ENCODE results near the gene CENPE.

Gene CENPE

DNA sequence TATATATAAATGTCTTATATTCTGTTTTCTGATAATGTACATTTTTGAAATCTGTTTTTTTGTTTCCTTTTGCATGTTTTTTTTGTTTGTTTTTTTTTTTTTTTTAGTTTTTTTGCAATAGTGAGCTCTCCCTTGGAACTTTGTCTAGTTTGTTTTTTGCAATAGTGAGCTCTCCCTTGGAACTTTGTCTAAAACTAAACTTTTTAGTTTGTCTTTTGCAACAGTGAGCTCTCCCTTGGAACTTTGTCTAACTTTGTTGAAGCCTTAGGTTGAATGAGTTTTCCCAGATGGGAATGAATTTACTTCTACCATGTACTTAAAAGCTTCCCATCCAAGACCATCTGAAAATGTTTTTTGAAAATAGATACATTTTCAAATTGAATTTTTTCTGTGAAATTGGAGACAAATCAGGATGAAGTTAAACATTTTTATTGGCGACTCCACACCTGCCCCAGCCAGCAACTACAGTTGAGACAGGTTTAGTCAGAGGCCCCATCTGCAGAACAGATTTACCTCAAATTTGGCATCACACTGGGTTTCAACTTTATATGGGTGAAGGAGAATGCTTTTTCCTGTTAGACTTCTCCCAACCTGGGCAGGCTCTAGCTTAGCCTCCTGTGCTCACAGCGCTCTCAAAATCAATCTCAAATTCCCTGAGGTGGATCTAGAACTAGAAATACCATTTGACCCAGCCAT, 137.5 kb downstream of the CENPE start:
- H3K27me3 ChIP-seq (replicated peaks; ENCODE audit: control insufficient read depth, insufficient read depth, low read length, poor library complexity, severe bottlenecking): no peaks in the 10 kb centered on the region
- no peak overlapping the region for H3K4me3 ChIP-seq (ENCODE audit: insufficient read depth, low read depth, low read length, poor library complexity, severe bottlenecking)
- no peaks in the 10 kb centered on the region for H3K9me3 ChIP-seq (ENCODE audit: control insufficient read depth, low read length)
- no peaks in the 10 kb centered on the region for H3K4me1 ChIP-seq (ENCODE audit: control insufficient read depth, insufficient read depth, low read length, poor library complexity, severe bottlenecking)
- H3K27ac ChIP-seq (ENCODE audit: insufficient read depth, low read length, poor library complexity, severe bottlenecking): no peak overlapping the region
- no peak for DNase-seq
- no peaks in the 10 kb centered on the region for H3K36me3 ChIP-seq (ENCODE audit: control insufficient read depth, insufficient read depth, low read length)

Data from effector memory CD4-positive, alpha-beta T cell (primary cell).